Measurements from ENCODE around the gene HINFP.
A peak's percentile ranks its signal among the peaks of the same experiment; 100 is the strongest.
"Not testable (repeated sequence)": the region's sequence is repeated elsewhere in the genome, so short reads cannot be mapped to it uniquely, and the experiment has no call there.

Gene HINFP

GRCh38 chr11:119120639-119121007 lies 757 bp upstream of the HINFP start:
- H3K27ac ChIP-seq, result peak overlapping the region; percentile 74
- TF ChIP-seq CTCF (IDR thresholded peaks at IDR 0.05), result no peak
- no peak for TF ChIP-seq ZFX (IDR thresholded peaks at IDR 0.05; ENCODE audit: borderline replicate concordance)

- TF ChIP-seq CTCF (IDR thresholded peaks at IDR 0.05) (no peak), ZFX (IDR thresholded peaks at IDR 0.05; ENCODE audit: borderline replicate concordance) (no peak)
- H3K27ac ChIP-seq, result peak overlapping the region; percentile 74
These were observed 388 bp downstream of the HINFP start for GRCh38 chr11:119121811-119122124.

- peak overlapping the region; percentile 53 for H3K27ac ChIP-seq
- TF ChIP-seq ZFX (IDR thresholded peaks at IDR 0.05; ENCODE audit: borderline replicate concordance) (no peak), CTCF (IDR thresholded peaks at IDR 0.05) (no peak)
These were observed 4.4 kb downstream of the HINFP start for GRCh38 chr11:119125821-119126220.

- H3K27ac ChIP-seq, result peak overlapping the region; percentile 53
- TF ChIP-seq ZFX (IDR thresholded peaks at IDR 0.05; ENCODE audit: borderline replicate concordance) (no peak), CTCF (IDR thresholded peaks at IDR 0.05) (no peak)
These were observed 5.4 kb downstream of the HINFP start for GRCh38 chr11:119126675-119127268.

- TF ChIP-seq ZFX (IDR thresholded peaks at IDR 0.05; ENCODE audit: borderline replicate concordance) (no peak), CTCF (IDR thresholded peaks at IDR 0.05) (no peak)
These were observed 9.3 kb downstream of the HINFP start for GRCh38 chr11:119130662-119131061.

GRCh38 chr11:119134389-119134978 lies 13.1 kb downstream of the HINFP start:
- H3K27ac ChIP-seq, result no peak overlapping the region
- peak; percentile 77 for TF ChIP-seq CTCF (IDR thresholded peaks at IDR 0.05)
- TF ChIP-seq ZFX (IDR thresholded peaks at IDR 0.05; ENCODE audit: borderline replicate concordance), result no peak

More at GRCh38 chr11:119130662-119131061, 9.3 kb downstream of the HINFP start:
- no peak overlapping the region for H3K27ac ChIP-seq

- not testable (repeated sequence) for H3K27ac ChIP-seq
These were observed 17.9 kb downstream of the HINFP start for GRCh38 chr11:119139276-119139675.

All from 22Rv1 (cell line).